Glutamatergic neuron (in vitro differentiated cells): ENCODE measurements around the gene TMEM151B. TPM values are rescaled to one million over a fixed set of nuclear protein-coding genes. Genes with fewer than 3 reads are reported as not detected.

Experiments used
- DNase-seq: peaks from one replicate; pipeline ENCODE4 v3.0.0; 2022
- H3K27ac Mint-ChIP-seq: one replicate; pipeline ENCODE4 v1.8.0; 2020; ENCODE audit warnings: mild to moderate bottlenecking, mixed read lengths, inconsistent platforms; ENCODE audit not compliant: unreplicated experiment
- H3K27me3 Mint-ChIP-seq: one replicate; pipeline ENCODE4 v1.8.0; 2020; ENCODE audit warnings: mild to moderate bottlenecking, moderate library complexity, mixed read lengths, inconsistent platforms; ENCODE audit not compliant: unreplicated experiment
- H3K36me3 Mint-ChIP-seq: one replicate; pipeline ENCODE4 v1.8.0; 2020; ENCODE audit warnings: mild to moderate bottlenecking, mixed read lengths, inconsistent platforms; ENCODE audit not compliant: unreplicated experiment
- H3K4me1 Mint-ChIP-seq: one replicate; pipeline ENCODE4 v1.8.0; 2020; ENCODE audit warnings: mild to moderate bottlenecking, low read depth, mixed read lengths, inconsistent platforms; ENCODE audit not compliant: unreplicated experiment
- H3K4me3 Mint-ChIP-seq: one replicate; pipeline ENCODE4 v1.8.0; 2020; ENCODE audit warnings: mild to moderate bottlenecking, mixed read lengths, inconsistent platforms; ENCODE audit not compliant: unreplicated experiment
- H3K9me3 Mint-ChIP-seq: one replicate; pipeline ENCODE4 v1.8.0; 2020; ENCODE audit warnings: mild to moderate bottlenecking, moderate library complexity, mixed read lengths, inconsistent platforms; ENCODE audit not compliant: unreplicated experiment
- total RNA-seq: library from RNA; stranded (reverse); fragmentation: NEBNext Ultra II Directional; extraction: Animal tissue kit (Norgen Biotek cat#: 25700); gene quantifications from one replicate; pipeline ENCODE4 v1.2.1, GENCODE V29; 2021; ENCODE audit not compliant: unreplicated experiment
- TF ChIP-seq, protein P1 (sequence below): fragments of 200-600 bp; sonication (generic); IDR thresholded peaks from one replicate; pipeline ENCODE4 v1.5.0; 2021; ENCODE audit not compliant: partially characterized antibody, unreplicated experiment

Gene TMEM151B
- total RNA-seq, 1 donor from 2014 or later, result 51.3 TPM

DNA sequence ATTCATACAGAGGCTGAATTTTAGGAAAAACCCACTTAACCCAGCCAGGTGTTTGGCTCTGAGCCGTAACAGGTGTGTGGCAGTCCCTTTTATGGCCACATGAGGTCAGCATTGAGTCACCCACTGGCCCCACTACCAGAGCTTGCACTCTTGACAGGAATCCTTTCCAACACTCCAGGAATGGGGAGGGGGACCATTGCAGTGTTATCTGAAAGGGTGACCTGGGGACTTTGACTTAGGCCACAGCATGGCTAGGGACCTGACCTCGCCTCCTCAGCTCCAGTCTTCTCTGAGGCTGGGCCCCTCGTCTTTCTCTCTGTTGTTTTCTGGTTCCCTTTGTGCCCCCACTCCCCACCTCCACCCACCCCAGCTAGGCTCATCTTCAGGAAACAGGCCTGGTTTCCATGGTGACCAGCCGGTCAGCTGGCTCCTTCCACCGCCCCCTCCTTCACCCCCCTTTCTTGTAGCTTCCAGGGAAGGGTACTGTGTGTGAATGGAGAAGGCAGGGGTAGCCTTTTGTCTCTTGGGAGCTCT is 2.1 kb upstream of the TMEM151B start:
- peaks cover 18% of the 10 kb centered on the region for H3K9me3 Mint-ChIP-seq
- peaks cover 23% of the 10 kb centered on the region for H3K27me3 Mint-ChIP-seq
- H3K36me3 Mint-ChIP-seq, result no peaks in the 10 kb centered on the region
- DNase-seq, result peak; percentile 72
- TF ChIP-seq, protein P1, sequence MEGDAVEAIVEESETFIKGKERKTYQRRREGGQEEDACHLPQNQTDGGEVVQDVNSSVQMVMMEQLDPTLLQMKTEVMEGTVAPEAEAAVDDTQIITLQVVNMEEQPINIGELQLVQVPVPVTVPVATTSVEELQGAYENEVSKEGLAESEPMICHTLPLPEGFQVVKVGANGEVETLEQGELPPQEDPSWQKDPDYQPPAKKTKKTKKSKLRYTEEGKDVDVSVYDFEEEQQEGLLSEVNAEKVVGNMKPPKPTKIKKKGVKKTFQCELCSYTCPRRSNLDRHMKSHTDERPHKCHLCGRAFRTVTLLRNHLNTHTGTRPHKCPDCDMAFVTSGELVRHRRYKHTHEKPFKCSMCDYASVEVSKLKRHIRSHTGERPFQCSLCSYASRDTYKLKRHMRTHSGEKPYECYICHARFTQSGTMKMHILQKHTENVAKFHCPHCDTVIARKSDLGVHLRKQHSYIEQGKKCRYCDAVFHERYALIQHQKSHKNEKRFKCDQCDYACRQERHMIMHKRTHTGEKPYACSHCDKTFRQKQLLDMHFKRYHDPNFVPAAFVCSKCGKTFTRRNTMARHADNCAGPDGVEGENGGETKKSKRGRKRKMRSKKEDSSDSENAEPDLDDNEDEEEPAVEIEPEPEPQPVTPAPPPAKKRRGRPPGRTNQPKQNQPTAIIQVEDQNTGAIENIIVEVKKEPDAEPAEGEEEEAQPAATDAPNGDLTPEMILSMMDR, result peak; percentile 97
- H3K4me1 Mint-ChIP-seq, result peaks cover 45% of the 10 kb centered on the region
- H3K4me3 Mint-ChIP-seq, result peak overlapping the region; percentile 61
- H3K27ac Mint-ChIP-seq, result peak overlapping the region; percentile 33

DNA sequence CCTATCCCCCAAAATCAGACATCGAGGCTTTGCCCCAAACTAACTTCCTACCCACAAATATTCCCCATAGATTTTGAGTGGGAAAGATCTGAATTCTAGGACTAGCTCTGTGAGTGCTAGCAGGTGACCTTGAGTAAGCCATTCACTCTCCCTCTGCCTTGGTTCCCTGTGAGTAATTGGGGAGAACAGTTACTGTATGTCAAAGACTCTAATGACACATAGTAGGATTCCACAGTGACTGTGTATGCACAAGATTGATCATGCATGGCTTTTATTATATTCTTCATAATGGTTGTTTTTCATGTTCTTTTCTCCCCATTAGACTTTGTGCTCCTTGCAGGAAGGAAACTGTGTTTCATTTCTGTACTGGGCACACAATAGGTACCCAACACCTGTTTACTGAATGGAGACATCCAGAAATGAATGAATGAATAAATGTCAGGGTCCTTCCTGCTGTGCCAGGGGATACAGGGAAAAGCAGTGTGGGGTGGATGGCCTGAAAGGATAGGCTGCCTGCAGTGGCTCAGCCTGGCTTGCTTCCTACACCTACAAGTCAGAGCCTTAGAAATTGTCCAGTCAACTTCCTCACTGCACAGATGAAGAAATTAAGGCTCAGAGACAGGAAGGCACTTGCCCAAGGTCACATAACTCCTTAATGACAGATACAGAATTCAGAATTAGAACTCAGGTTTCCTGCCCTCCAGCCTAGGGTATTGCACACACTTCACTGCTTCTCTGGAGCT is 901 bp upstream of the TMEM151B start:
- H3K36me3 Mint-ChIP-seq, result no peaks in the 10 kb centered on the region
- peak overlapping the region; percentile 88 for H3K4me3 Mint-ChIP-seq
- TF ChIP-seq, protein P1, result no peak
- peaks cover 41% of the 10 kb centered on the region for H3K4me1 Mint-ChIP-seq
- peak overlapping the region; percentile 84 for H3K27ac Mint-ChIP-seq
- H3K27me3 Mint-ChIP-seq, result peaks cover 20% of the 10 kb centered on the region
- peaks cover 21% of the 10 kb centered on the region for H3K9me3 Mint-ChIP-seq
- DNase-seq, result no peak

DNA sequence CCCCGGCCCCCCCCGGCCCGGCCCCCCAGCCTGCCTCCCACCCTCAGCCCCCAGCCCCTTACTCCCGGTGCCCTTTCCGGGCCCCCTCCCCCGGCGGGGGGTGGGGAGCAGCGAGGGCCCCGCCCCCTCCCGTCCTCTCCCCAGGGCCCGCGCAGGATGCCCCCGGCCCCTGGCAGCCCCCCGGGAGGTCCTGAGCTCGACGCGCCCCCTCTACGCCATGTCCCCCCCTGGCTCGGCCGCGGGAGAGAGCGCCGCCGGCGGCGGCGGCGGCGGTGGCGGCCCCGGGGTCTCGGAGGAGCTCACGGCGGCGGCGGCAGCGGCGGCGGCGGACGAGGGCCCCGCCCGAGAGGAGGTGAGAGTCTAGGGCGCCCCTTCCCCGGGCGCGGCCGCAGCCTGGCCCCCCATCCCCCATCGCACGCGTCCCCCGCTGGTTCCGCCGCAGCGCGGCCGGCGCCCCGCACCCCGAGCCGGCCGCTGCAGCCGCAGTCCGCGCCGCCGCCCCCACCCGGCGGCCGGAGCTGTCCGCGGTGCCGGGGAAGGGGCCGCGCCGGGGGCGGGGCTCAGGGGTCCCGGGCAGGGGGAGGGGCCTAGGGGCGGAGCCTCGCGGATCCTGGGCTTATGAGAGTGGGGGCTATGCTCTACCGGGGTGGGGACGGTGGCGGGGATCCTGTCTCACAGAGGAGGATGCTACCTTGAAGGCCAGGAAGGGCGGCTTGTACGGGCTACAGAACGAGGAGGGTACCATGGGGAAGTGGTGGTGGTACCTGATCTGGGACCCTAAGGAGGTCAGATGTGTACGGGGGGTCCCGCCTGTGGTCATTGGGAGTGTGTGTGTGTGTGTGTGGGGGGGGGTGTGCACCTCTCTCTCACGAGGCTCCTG is 516 bp downstream of the TMEM151B start:
- H3K36me3 Mint-ChIP-seq, result no peaks in the 10 kb centered on the region

DNA sequence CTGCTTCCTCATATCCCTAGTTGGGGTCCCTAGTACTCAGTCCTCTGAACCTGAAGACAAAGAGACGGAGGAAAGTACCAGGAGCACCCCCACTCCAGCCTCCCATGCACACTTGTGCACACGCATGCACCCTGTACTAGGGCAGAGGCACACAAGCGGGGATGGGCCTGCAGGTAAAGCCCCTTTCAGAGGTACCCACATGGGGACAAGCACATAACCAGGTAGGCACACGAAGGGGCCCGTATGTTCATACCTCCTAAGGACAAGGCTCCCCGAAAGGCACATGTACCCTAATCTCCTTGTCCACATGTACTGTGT is 1.1 kb downstream of the TMEM151B start:
- Mint-ChIP-seq H3K4me3 (peak overlapping the region; percentile 92), H3K27ac (peak overlapping the region; percentile 96), H3K36me3 (no peaks in the 10 kb centered on the region), H3K4me1 (peaks cover 39% of the 10 kb centered on the region), H3K9me3 (peaks cover 24% of the 10 kb centered on the region), H3K27me3 (peaks cover 22% of the 10 kb centered on the region)
- no peak for DNase-seq
- TF ChIP-seq, protein P1, result no peak

More for the DNA sequence above, 516 bp downstream of the TMEM151B start:
- H3K9me3 Mint-ChIP-seq, result peaks cover 24% of the 10 kb centered on the region
- H3K27ac Mint-ChIP-seq, result peak overlapping the region; percentile 96
- peaks cover 39% of the 10 kb centered on the region for H3K4me1 Mint-ChIP-seq
- peaks cover 23% of the 10 kb centered on the region for H3K27me3 Mint-ChIP-seq
- TF ChIP-seq, protein P1, result no peak
- peak overlapping the region; percentile 92 for H3K4me3 Mint-ChIP-seq
- peak; percentile 87 for DNase-seq

DNA sequence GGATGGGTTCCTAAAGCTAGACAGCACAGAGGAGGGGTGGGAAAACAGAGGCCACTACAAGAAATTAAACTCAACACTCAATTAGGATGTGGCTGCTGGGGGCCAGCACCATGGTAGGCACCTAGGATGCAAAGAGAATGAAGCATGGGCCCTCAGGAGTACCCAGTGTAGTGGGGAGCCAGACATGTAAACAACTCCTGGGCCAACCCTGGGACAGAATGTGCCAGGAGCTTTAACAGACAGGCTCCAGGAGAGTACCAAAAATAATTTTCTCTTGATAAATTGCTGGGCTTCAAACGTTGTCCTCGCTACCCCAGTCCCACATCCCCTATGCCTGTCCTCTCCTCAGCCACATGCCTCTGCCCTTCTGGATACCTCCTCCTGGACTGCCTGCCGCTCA is 1.7 kb downstream of the TMEM151B start:
- Mint-ChIP-seq H3K9me3 (peaks cover 24% of the 10 kb centered on the region), H3K27ac (peak overlapping the region; percentile 96), H3K4me1 (peaks cover 42% of the 10 kb centered on the region), H3K27me3 (peaks cover 23% of the 10 kb centered on the region), H3K4me3 (peak overlapping the region; percentile 92), H3K36me3 (no peaks in the 10 kb centered on the region)
- TF ChIP-seq, protein P1, result no peak
- no peak for DNase-seq
